ENCODE data around the gene NTRK1. TPM values are rescaled to one million over a fixed set of nuclear protein-coding genes. Genes with fewer than 3 reads are reported as not detected.

Gene NTRK1
- total RNA-seq, 1 experiment from 2014 or later: 0.89 TPM

DNA sequence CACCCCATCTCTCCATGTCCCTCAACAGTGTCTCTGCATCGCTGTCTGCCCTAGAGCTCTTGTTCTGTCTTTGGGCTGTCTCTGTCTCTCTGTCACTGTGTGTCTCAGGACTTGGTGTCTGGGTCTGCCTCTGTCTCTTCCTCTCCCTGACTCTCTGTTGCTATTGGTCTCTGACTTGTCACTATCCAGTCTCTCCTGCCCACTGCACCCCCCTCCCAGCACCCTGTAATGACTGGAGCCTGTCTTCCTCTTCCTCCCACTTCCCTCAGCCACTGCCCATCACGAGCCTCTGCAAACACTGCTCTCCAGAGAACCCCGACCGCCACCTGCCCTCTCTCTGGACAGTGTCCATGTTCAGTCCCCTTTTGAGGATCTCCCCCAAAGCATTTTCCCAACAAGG, 45.0 kb downstream of the NTRK1 start:
- Histone ChIP-seq H3K4me3 (replicated peaks in 1 of 2; ENCODE audit: low read depth in 1 of 2, low read length in 2 of 2) (no peak overlapping the region), H3K27ac (ENCODE audit: low read depth, low read length) (no peak overlapping the region), H3K36me3 (ENCODE audit: control insufficient read depth in 1 of 2, insufficient read depth in 2 of 2, low read length in 2 of 2) (no peaks in the 10 kb centered on the region), H3K27me3 (ENCODE audit: insufficient read depth, low read length) (no peaks in the 10 kb centered on the region), H3K9ac (ENCODE audit: low read length) (no peak overlapping the region), H3K4me1 (ENCODE audit: control insufficient read depth in 1 of 2, insufficient read depth in 2 of 2, low read length in 2 of 2) (peaks cover 6 to 27% of the 10 kb centered on the region in 2 experiments; a peak in 3 of 4 replicates), H3K79me2 (ENCODE audit: insufficient read depth, low read length) (no peaks in the 10 kb centered on the region), H3K9me3 (ENCODE audit: control insufficient read depth in 1 of 2, insufficient read depth in 1 of 2, low read depth in 1 of 2, low read length in 2 of 2) (no peaks in the 10 kb centered on the region; a peak in 1 of 4 replicates), H2AFZ (ENCODE audit: low read depth, low read length, poor library complexity, severe bottlenecking) (no peak overlapping the region), H3K9me2 (ENCODE audit: insufficient read depth) (no peaks in the 10 kb centered on the region), H3K4me2 (ENCODE audit: low read length) (no peak overlapping the region), H4K20me1 (ENCODE audit: insufficient read depth) (no peaks in the 10 kb centered on the region)
- ChIA-PET CTCF (no interaction called here), RAD21 (ENCODE audit: low non-redundant PET in 1 of 2, low total read pairs in 2 of 2, uncharacterized antibody in 2 of 2, unreplicated experiment in 2 of 2) (no interaction called here), POLR2A (no interaction called here)
- no peak for DNase-seq (ENCODE audit: low read depth, low spot score)
- no TSS peak for BruUV-seq (replicated peaks)
- intact Hi-C loops (cut with micrococcal nuclease): no loop called here
- ATAC-seq: no peak
- TF ChIP-seq, protein P1, sequence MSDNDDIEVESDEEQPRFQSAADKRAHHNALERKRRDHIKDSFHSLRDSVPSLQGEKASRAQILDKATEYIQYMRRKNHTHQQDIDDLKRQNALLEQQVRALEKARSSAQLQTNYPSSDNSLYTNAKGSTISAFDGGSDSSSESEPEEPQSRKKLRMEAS (IDR thresholded peaks at IDR 0.05): no peak
- no peak for TF ChIP-seq FOSL1 (IDR thresholded peaks at IDR 0.05; ENCODE audit: low read depth)
- no peak for TF ChIP-seq POLR2A (IDR thresholded peaks at IDR 0.05; ENCODE audit: borderline replicate concordance, extremely low read depth, insufficient read depth, insufficient read length)
- TF ChIP-seq, protein P2, sequence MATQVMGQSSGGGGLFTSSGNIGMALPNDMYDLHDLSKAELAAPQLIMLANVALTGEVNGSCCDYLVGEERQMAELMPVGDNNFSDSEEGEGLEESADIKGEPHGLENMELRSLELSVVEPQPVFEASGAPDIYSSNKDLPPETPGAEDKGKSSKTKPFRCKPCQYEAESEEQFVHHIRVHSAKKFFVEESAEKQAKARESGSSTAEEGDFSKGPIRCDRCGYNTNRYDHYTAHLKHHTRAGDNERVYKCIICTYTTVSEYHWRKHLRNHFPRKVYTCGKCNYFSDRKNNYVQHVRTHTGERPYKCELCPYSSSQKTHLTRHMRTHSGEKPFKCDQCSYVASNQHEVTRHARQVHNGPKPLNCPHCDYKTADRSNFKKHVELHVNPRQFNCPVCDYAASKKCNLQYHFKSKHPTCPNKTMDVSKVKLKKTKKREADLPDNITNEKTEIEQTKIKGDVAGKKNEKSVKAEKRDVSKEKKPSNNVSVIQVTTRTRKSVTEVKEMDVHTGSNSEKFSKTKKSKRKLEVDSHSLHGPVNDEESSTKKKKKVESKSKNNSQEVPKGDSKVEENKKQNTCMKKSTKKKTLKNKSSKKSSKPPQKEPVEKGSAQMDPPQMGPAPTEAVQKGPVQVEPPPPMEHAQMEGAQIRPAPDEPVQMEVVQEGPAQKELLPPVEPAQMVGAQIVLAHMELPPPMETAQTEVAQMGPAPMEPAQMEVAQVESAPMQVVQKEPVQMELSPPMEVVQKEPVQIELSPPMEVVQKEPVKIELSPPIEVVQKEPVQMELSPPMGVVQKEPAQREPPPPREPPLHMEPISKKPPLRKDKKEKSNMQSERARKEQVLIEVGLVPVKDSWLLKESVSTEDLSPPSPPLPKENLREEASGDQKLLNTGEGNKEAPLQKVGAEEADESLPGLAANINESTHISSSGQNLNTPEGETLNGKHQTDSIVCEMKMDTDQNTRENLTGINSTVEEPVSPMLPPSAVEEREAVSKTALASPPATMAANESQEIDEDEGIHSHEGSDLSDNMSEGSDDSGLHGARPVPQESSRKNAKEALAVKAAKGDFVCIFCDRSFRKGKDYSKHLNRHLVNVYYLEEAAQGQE (IDR thresholded peaks at IDR 0.05; ENCODE audit: low read depth): no peak
- no peak for TF ChIP-seq ELF1 (IDR thresholded peaks at IDR 0.05; ENCODE audit: borderline replicate concordance, low read depth)

Measured in HCT116 (cell line).